ENCODE results near the gene ARID5B.

- TF ChIP-seq CTCF (conservative IDR thresholded peaks at IDR 0.05 in 1 of 2, IDR thresholded peaks at IDR 0.05 in 1 of 2; ENCODE audit: extremely low read depth in 1 of 2, insufficient read depth in 1 of 2, low read depth in 1 of 2, low read length in 2 of 2): no peak
- no peak for TF ChIP-seq EZH2 (IDR thresholded peaks at IDR 0.05; ENCODE audit: borderline replicate concordance, low read length)
Observed at GRCh38 chr10:62025134-62025794, 123.8 kb downstream of the ARID5B start.

Data from mammary epithelial cell (primary cell).